AG09309 (cell line): ENCODE measurements around the gene KAZN.

ENCODE experiments used
- DNase-seq: peaks from one replicate; pipeline ENCODE4 v3.0.0-alpha.2; 2010; ENCODE audit warnings: low read depth
- H3K4me3 ChIP-seq: 2 replicates; pipeline ENCODE4 v1.5.1; 2011; ENCODE audit warnings: mild to moderate bottlenecking, low read depth, low read length, moderate library complexity; ENCODE audit not compliant: control insufficient read depth
- CTCF ChIP-seq: IDR thresholded peaks from 2 replicates; pipeline ENCODE4 v1.5.1; 2011; ENCODE audit warnings: mild to moderate bottlenecking, low read depth, low read length, inconsistent platforms; ENCODE audit not compliant: insufficient read depth, control insufficient read depth; ENCODE audit errors: missing control alignments

Gene KAZN

GRCh38 chr1:15157524-15158399 lies 559.3 kb downstream of the KAZN start:
- no peak for TF ChIP-seq CTCF
- DNase-seq, result no peak
- H3K4me3 ChIP-seq, result no peak overlapping the region

GRCh38 chr1:15158506-15159165 lies 560.2 kb downstream of the KAZN start:
- no peak for DNase-seq
- H3K4me3 ChIP-seq, result no peak overlapping the region
- no peak for TF ChIP-seq CTCF

- DNase-seq, result no peak
- no peak overlapping the region for H3K4me3 ChIP-seq
- TF ChIP-seq CTCF, result no peak
These were observed 560.7 kb downstream of the KAZN start for GRCh38 chr1:15159166-15159555.

GRCh38 chr1:15160626-15161025 lies 562.1 kb downstream of the KAZN start:
- DNase-seq, result no peak
- H3K4me3 ChIP-seq, result no peak overlapping the region
- TF ChIP-seq CTCF, result no peak

DNA sequence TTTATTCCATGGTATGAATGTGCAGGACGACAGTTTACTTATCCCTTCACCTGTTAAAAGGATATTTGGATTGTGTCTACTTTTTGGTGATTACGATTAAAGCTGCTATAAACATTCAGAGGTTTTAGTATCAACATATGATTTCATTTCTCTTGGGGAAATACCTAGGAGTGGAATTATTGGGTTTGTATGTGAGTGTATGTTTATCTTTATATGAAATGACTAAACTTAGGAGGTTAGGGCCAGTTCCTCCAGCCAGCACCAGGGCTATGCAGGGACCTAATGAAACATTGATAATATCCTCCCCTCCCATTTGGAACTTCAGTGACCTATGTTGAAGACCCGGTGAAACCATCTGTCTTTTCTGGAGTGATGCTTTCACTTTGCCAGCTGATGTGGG lies 568.9 kb downstream of the KAZN start:
- no peak overlapping the region for H3K4me3 ChIP-seq
- TF ChIP-seq CTCF, result no peak
- no peak for DNase-seq
